SIG-M5 (cell line): Measurements from ENCODE around the gene SLC33A1.

Experiments used
- DNase-seq: peaks from one replicate; lab custom pipeline; 2025; lab: John Stamatoyannopoulos, UW

SLC33A1 gene

GRCh38 chr3:155790272-155790925 is 63.8 kb downstream of the SLC33A1 start:
- no peak for DNase-seq

GRCh38 chr3:155785662-155786295 is 68.4 kb downstream of the SLC33A1 start:
- DNase-seq = no peak

DNA sequence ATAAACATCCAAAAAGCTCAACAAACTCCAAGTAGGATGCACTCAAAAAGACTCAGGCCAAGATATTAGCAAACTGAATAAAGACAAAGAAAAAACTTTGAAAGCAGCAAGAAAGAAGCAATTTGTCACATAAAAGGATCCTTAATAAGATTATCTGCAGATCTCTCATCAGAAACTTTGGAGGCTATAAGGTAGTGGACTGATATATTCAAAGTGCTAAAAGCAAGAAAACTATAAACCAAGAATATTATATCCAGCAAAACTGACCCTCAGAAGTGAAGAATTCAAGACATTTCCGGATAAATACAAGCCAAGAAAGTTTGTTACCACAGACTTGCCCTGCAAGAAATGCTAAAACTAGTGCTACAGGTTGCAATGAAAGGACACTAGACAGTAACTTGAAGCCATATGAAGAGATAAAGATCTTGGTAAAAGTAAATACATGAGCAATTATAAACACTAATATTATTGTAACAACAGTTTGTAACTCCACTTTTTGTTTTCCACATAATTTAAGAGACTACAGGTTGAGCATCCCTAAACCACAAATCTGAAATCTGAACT is 71.8 kb downstream of the SLC33A1 start:
- no peak for DNase-seq

- no peak for DNase-seq
These were observed 73.9 kb downstream of the SLC33A1 start for GRCh38 chr3:155780291-155780690.

GRCh38 chr3:155778462-155778861 is 75.8 kb downstream of the SLC33A1 start:
- DNase-seq = no peak

- no peak for DNase-seq
These were observed 81.4 kb downstream of the SLC33A1 start for GRCh38 chr3:155772801-155773200.

DNA sequence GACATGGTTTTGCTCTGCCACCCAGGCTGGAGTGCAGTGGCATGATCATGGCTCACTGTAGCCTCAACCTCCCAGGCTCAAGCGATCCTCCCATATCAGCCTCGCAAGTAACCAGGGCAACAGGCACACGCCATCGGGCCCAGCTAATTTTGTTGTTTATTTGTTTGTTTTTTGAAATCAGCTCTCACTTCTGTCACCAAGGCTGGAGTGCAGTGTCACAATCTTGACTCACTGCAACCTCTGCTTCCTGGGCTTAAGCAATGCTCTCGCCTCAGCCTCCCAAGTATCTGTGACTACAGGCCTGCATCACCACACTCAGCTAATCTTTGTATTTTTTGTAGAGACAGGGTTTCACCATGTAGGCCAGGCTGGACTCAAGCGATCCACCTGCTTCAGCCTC is 83.1 kb downstream of the SLC33A1 start:
- DNase-seq = no peak
